Endothelial cell of umbilical vein (primary cell): ENCODE measurements around the gene LDLRAD4. TPM values are rescaled to one million over a fixed set of nuclear protein-coding genes. Genes with fewer than 3 reads are reported as not detected.

Source experiments
- BruUV-seq: library from RNA; stranded (reverse); fragments of 400-500 nt; replicated peaks from 2 replicates; lab custom pipeline; 2021; lab: Mats Ljungman, UMichigan
- CTCF ChIA-PET: fragments of 300-600, 350-600 bp; sonication (Branson Sonifier 250); formaldehyde crosslinking; loops from one replicate; lab custom pipeline; 2021; ENCODE audit warnings: antibody characterized with exemption, inconsistent platforms; lab: Charles Lee
- POLR2A ChIA-PET: fragments of 300-600, 350-600 bp; sonication (Branson Sonifier 250); formaldehyde crosslinking; loops from one replicate; lab custom pipeline; 2021; ENCODE audit warnings: antibody characterized with exemption, inconsistent platforms; lab: Charles Lee
- DNase-seq: peaks from one replicate; pipeline ENCODE4 v3.0.0-alpha.2; 2011; ENCODE audit warnings: low read depth, low spot score
- FAIRE-seq: peaks from 2 replicates; lab custom pipeline; 2011; peaks lifted over from hg19 to GRCh38; lab: Jason Lieb, UNC
- H2AFZ ChIP-seq: 2 replicates; pipeline ENCODE4 v1.6.0; 2012; ENCODE audit warnings: low read depth, low read length, control low read depth, inconsistent platforms
- H3K27ac ChIP-seq: 2 replicates; pipeline ENCODE4 v1.5.1; 2011; ENCODE audit warnings: low read depth, mild to moderate bottlenecking, control low read depth, low read length, moderate library complexity; ENCODE audit not compliant: insufficient read depth
- H3K27me3 ChIP-seq, 2 experiments: 2 replicates each; pipeline versions ENCODE4 v1.6.0 to v1.6.1; 2011; ENCODE audit warnings: low read length in 2 of 2, mixed read lengths in 1 of 2; ENCODE audit not compliant: control insufficient read depth in 2 of 2, insufficient read depth in 2 of 2
- H3K36me3 ChIP-seq, 2 experiments: 2 replicates in 1 of 2; 3 replicates in 1 of 2; pipeline ENCODE4 v1.5.1; 2011; ENCODE audit warnings: low read length in 2 of 2, mild to moderate bottlenecking in 1 of 2, moderate library complexity in 1 of 2; ENCODE audit not compliant: control insufficient read depth in 2 of 2, insufficient read depth in 2 of 2; ENCODE audit errors: extremely low read depth in 1 of 2
- H3K4me1 ChIP-seq: 3 replicates; pipeline ENCODE4 v1.5.1; 2011; ENCODE audit warnings: mild to moderate bottlenecking, low read length; ENCODE audit not compliant: control insufficient read depth, insufficient read depth; ENCODE audit errors: extremely low read depth
- H3K4me2 ChIP-seq: 2 replicates; pipeline ENCODE4 v1.6.1; 2011; ENCODE audit warnings: low read length, control low read depth, mixed read lengths; ENCODE audit not compliant: insufficient read depth
- H3K4me3 ChIP-seq, 3 experiments: fragments of 200-600 bp in 1 of 3; sonication (generic), shearing (Covaris generic) in 1 of 3; replicated peaks in 1 of 3; 2 replicates each; pipeline ENCODE4 v1.5.1; 2011 to 2016; ENCODE audit warnings: control low read depth in 3 of 3, low read length in 3 of 3, mild to moderate bottlenecking in 2 of 3, inconsistent platforms in 1 of 3, low read depth in 1 of 3, moderate library complexity in 1 of 3; ENCODE audit not compliant: insufficient read depth in 1 of 3
- H3K79me2 ChIP-seq: 2 replicates; pipeline ENCODE4 v1.6.0; 2012; ENCODE audit warnings: low read length, inconsistent platforms; ENCODE audit not compliant: control insufficient read depth, insufficient read depth
- H3K9ac ChIP-seq: replicated peaks from 2 replicates; pipeline ENCODE3; 2011; ENCODE audit warnings: low read length, control low read depth; ENCODE audit not compliant: insufficient read depth; ENCODE audit errors: extremely low read depth
- H3K9me1 ChIP-seq: replicated peaks from 3 replicates; pipeline ENCODE4 v1.6.0; 2011; ENCODE audit warnings: mild to moderate bottlenecking, low read length; ENCODE audit not compliant: control insufficient read depth, insufficient read depth; ENCODE audit errors: extremely low read depth
- H3K9me3 ChIP-seq: replicated peaks from 2 replicates; pipeline ENCODE4 v1.5.1; 2012; ENCODE audit warnings: low read length, inconsistent platforms; ENCODE audit not compliant: control insufficient read depth, insufficient read depth
- H4K20me1 ChIP-seq: replicated peaks from 2 replicates; pipeline ENCODE3; 2011; ENCODE audit warnings: mild to moderate bottlenecking, low read length; ENCODE audit not compliant: control insufficient read depth, insufficient read depth; ENCODE audit errors: extremely low read depth
- EZH2 ChIP-seq: IDR thresholded peaks from 2 replicates; pipeline ENCODE4 v1.6.1; 2012; ENCODE audit warnings: borderline replicate concordance, low read depth, mild to moderate bottlenecking, moderate library complexity, low read length, inconsistent platforms; ENCODE audit not compliant: severe bottlenecking
- FOS ChIP-seq: IDR thresholded peaks from 2 replicates; pipeline ENCODE4 v1.6.1; 2011; ENCODE audit warnings: mild to moderate bottlenecking, low read length, moderate library complexity, borderline replicate concordance; ENCODE audit not compliant: insufficient read depth
- GATA2 ChIP-seq: IDR thresholded peaks from 2 replicates; pipeline ENCODE4 v1.7.0; 2011; ENCODE audit warnings: low read depth, mild to moderate bottlenecking, moderate library complexity, mixed read lengths, low read length; ENCODE audit not compliant: insufficient read length, insufficient read depth
- MAX ChIP-seq: IDR thresholded peaks from 2 replicates; pipeline ENCODE4 v1.6.1; 2011; ENCODE audit not compliant: insufficient read depth, insufficient read length
- POLR2A ChIP-seq: IDR thresholded peaks from 2 replicates; pipeline ENCODE4 v1.6.1; 2012; ENCODE audit warnings: low read depth, mild to moderate bottlenecking, control low read depth, low read length
- POLR2AphosphoS5 ChIP-seq: IDR thresholded peaks from 2 replicates; pipeline ENCODE4 v1.6.1; 2012; ENCODE audit warnings: low read depth, mild to moderate bottlenecking, control low read depth, low read length, moderate library complexity; ENCODE audit not compliant: insufficient read depth
- dilution Hi-C: fragments of 300-500 bp; cut with MboI; formaldehyde crosslinking; loops from one replicate; pipeline ENCODE4 v1.15.0; 2019; ENCODE audit warnings: low sequenced_read_pairs; ENCODE audit not compliant: extremely low pct_ligation_motif_present
- intact Hi-C: fragments of 100-400 bp; cut with micrococcal nuclease; formaldehyde crosslinking; loops from one replicate; pipeline ENCODE4 v1.10.0; 2022
- polyA plus RNA-seq, 4 experiments: library from polyadenylated mRNA; depleted of rRNA in 3 of 4; stranded (reverse) in 3 of 4; unstranded in 1 of 4; fragments of >200 nt; gene quantifications; 2 replicates each; pipeline versions ENCODE4 v1.2.1 to v1.2.3, GENCODE V29; 2011 to 2012; ENCODE audit warnings: missing spikeins in 1 of 4
- total RNA-seq: library from RNA; stranded (reverse); gene quantifications from 2 replicates; pipeline ENCODE4 v1.2.3, GENCODE V29; 2021
- TF ChIP-seq, protein P1 (sequence below), 2 donors: IDR thresholded peaks; 1 replicate in 1 of 2; 2 replicates in 1 of 2; pipeline ENCODE4 v1.5.1; 2011; ENCODE audit warnings: low read length in 2 of 2, mild to moderate bottlenecking in 2 of 2, moderate library complexity in 2 of 2, control low read depth in 1 of 2, inconsistent platforms in 1 of 2, low read depth in 1 of 2; ENCODE audit not compliant: insufficient read depth in 1 of 2; ENCODE audit errors: extremely low read depth in 1 of 2

Gene LDLRAD4
- total and polyA plus RNA-seq, 2 donors (not counting 3 experiments of a cell fraction or from before 2014, with no cell fraction given): 5.2 to 6.5 TPM

DNA sequence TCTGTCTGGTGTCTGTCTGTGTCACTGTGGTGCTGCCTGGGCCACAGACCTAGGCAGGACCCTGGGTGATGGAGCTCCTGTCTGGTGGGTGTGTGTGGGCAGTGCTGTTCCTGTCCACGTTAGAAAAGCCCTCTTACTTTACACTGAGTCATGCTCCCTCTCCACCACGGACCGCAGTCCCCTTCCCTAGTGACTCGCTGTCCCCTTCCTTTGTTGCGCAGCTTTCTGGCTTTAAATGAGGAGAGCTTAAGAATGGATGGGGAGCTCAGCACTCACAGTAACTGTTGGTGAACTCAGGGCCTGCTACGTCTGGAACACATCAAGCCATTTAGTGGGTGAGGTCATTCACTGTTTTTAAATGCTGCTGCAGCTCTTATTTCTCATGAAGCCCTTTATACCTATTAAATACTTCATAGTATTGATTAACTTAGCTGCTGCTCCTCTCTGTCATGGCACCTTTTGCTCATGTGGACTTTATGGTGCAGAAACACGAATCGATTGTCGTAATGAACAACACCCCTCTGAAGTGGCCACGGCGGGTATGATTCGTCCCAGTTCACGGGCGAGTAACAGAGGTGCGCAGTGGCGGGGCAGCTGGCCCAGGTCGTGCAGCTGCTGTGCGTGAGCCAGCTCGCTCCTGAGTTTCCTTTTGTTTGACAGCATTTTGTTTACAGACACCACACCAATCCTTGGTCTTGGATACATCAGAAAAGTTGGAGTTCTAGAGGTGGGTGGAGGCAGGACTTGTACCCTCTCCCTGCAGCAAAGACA is 100.4 kb downstream of the LDLRAD4 start:
- H3K4me2 ChIP-seq: no peak overlapping the region
- H3K27me3 ChIP-seq: no peaks in the 10 kb centered on the region
- intact Hi-C loops: no loop called here
- ChIA-PET CTCF (no interaction called here), POLR2A (no interaction called here)
- no peaks in the 10 kb centered on the region for H4K20me1 ChIP-seq
- BruUV-seq: no TSS peak
- no peaks in the 10 kb centered on the region for H3K4me1 ChIP-seq
- H3K79me2 ChIP-seq: no peaks in the 10 kb centered on the region
- TF ChIP-seq POLR2AphosphoS5 (no peak), FOS (no peak), GATA2 (no peak), EZH2 (no peak), MAX (no peak), POLR2A (no peak)
- TF ChIP-seq, protein P1, sequence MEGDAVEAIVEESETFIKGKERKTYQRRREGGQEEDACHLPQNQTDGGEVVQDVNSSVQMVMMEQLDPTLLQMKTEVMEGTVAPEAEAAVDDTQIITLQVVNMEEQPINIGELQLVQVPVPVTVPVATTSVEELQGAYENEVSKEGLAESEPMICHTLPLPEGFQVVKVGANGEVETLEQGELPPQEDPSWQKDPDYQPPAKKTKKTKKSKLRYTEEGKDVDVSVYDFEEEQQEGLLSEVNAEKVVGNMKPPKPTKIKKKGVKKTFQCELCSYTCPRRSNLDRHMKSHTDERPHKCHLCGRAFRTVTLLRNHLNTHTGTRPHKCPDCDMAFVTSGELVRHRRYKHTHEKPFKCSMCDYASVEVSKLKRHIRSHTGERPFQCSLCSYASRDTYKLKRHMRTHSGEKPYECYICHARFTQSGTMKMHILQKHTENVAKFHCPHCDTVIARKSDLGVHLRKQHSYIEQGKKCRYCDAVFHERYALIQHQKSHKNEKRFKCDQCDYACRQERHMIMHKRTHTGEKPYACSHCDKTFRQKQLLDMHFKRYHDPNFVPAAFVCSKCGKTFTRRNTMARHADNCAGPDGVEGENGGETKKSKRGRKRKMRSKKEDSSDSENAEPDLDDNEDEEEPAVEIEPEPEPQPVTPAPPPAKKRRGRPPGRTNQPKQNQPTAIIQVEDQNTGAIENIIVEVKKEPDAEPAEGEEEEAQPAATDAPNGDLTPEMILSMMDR (IDR thresholded peaks at IDR 0.05; ENCODE audit: extremely low read depth in 1 of 2, insufficient read depth in 1 of 2, low read depth in 1 of 2, low read length in 2 of 2): no peak
- DNase-seq (no peak), FAIRE-seq (no peak)
- no peak overlapping the region for H3K9ac ChIP-seq
- no peaks in the 10 kb centered on the region for H3K9me1 ChIP-seq
- no peak overlapping the region for H3K4me3 ChIP-seq
- H3K9me3 ChIP-seq: no peaks in the 10 kb centered on the region
- H3K36me3 ChIP-seq: no peaks in the 10 kb centered on the region
- no peak overlapping the region for H2AFZ ChIP-seq
- no peak overlapping the region for H3K27ac ChIP-seq
- dilution Hi-C loops: no loop called here
